Stimulated activated CD8-positive, alpha-beta memory T cell treated with anti-CD3 and anti-CD28 coated beads, Interleukin-2, amount 100 ng/mL, for 48 hours (primary cell): Measurements from ENCODE around the gene WDR12.
A peak's percentile ranks its signal among the peaks of the same experiment; 100 is the strongest.
"Not testable (repeated sequence)": the region's sequence is repeated elsewhere in the genome, so short reads cannot be mapped to it uniquely, and the experiment has no call there.

Experiments
- DNase-seq, 2 donors: peaks; one replicate each; pipeline ENCODE4 v3.0.0-alpha.2; 2020; ENCODE audit warnings: low read depth in 2 of 2

Gene WDR12

DNA sequence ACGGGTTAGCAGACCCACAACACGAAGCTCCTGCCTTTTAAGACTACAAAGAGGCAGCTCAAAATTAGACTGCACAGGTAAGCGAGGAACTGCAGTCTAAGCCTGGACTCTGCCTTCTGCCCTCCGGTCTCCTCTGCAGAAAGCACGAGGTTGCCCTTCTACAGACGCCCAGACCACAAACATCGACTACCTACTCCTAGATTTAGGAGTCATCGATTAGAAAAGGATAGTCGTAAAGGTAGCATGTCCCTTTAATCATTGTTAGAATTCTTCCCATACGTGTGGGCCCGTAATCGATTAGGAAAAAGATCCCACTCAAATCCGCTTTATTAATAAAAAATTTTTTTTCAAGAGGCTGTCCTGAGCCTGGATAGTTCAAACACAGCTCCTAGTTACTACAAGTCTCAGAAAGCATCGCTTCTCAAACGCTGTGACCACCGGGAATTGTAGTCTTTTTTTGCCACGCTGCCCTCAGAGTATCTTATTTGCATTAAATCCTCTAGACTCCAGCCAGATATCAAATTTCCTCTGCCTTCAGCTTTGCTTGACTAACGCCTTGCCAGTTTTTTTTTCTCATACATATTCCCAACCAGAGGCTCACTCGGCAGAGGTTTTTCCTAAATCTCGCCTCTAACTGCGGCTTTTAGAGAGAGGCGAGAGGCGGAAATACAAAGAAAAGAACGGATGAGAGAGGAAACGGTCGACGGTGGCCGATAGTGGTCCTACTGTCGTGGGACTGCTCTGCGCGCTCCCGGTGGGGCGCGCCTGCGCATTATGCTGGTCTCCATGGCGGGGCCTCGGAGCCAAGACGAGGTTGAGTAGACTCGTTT lies at the start of gene WDR12, which contains the start of gene CARF:
Gene WDR12, minus strand, starts transcription at position 162 of the 830 bp plus-strand sequence. CDS start 197 bp downstream, outside the sequence.
Gene CARF, plus strand, starts transcription at position 764 of the 830 bp plus-strand sequence. CDS start 29,628 bp downstream, outside the sequence.
- peak; percentile 85 to 87 for DNase-seq

GRCh38 chr2:202960524-202960923 lies 49.1 kb upstream of the WDR12 start:
- no peak for DNase-seq

GRCh38 chr2:202950592-202950991 lies 39.1 kb upstream of the WDR12 start:
- DNase-seq = no peak

DNA sequence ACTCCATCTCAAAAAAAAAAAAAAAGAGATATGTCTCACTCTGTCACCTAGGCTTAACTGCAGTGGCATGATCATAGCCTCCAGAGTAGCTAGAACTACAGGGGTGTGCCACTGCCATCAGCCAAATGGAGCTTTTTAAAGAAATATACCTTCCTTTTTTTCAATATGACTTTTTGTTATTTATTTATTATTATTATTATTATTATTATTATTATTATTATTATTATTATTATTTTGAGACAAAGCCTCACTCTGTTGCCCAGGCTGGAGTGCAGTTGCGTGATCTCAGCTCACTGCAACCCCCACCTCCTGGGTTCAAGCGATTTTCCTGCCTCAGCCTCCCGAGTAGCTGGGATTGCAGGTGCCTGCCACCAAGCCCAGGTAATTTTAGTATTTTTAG lies 37.9 kb upstream of the WDR12 start:
- not testable (repeated sequence) for DNase-seq

DNA sequence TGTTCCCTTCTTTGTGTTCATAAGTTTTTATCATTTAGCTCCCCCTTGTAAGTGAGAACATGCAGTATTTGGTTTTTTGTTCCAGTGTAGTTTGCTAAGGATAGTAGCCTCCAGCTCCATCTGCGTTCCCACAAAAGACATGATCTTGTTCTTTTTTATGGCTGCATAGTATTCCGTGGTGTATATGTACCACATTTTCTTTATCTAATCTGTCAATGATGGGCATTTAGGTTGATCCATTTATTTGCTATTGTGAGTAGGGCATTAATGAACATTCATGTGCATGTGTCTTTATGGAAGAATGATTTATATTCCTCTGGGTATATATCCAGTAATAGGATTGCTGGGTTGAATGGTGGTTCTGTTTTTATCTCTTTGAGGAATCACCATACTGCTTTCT lies 34.0 kb upstream of the WDR12 start:
- no peak for DNase-seq

DNA sequence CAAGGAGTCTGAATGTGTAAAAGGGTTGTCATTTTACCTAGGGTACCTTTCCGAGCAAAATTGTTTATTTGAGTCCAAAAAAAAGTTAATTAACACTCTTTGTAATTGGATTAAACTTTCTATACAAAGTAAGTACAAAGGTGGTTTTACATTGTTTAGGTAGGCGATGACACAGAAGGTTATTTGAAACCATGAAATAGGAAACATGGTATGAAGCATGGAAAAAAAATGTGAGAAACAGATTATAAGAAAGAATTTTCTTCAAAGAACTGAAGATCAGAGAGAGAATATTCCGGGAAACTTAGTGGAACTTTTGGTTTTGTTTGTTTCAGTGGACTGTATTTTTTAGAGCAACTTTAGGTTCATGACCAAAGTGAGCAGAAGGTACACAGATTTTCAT lies 33.3 kb upstream of the WDR12 start:
- no peak for DNase-seq

DNA sequence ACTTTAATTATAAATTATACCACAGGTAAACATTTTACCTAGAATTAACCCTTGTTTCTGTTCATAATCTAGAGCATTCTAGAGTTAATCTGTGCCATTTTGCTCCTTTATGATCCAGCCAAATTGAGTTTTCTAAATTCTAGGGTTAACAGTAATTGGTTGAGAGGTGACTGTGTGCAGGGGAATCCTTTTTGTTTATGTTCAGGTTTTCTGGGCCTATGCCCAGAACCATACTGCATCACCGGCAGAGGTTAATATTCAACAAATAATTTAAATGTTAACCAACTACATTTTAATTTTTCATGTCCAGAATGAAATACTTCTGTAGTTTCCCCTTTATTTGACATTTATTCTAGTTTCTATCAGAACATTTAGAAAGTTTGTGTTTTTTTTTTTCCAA lies 32.9 kb upstream of the WDR12 start:
- DNase-seq = no peak

DNA sequence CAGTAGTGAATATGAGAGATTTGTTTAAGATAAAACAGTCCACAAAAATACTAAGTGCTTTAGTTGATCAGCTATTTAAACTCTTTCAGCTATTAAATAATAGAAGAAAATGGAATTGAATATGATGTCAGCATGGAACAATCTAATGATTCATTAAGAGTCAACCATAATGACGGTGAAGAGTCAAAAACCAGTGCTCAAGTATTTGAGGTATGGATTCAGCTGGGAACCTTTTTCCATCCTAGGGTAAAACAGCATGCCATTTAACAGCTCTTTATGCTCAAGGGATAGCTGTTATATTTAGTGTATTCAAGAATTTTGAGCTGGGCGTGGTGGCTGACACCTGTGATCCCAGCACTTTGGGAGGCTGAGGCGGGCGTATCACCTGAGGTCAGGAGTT lies 30.3 kb upstream of the WDR12 start:
- DNase-seq = no peak

- DNase-seq = no peak
These were observed 27.5 kb upstream of the WDR12 start for GRCh38 chr2:202938960-202939359.

DNA sequence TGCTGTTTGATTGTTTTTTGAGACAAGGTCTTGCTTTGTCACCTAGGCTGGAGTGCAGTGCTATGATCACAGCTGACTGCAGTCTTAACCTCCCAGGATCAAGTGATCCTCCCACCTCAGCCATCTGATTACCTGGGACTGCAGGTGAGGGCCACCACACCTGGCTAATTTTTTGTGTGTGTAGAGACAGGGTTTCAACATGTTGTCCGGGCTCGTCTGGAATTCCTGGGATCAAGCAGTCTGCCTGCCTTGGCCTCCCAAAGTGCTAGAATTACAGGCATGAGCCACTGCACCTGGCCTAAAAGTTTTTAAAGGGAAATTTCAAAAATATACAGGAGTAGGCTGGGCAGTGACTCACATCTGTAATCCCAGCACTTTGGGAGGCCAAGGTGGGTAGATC lies 23.0 kb upstream of the WDR12 start:
- DNase-seq = no peak

GRCh38 chr2:202933958-202934357 lies 22.5 kb upstream of the WDR12 start:
- DNase-seq = no peak

DNA sequence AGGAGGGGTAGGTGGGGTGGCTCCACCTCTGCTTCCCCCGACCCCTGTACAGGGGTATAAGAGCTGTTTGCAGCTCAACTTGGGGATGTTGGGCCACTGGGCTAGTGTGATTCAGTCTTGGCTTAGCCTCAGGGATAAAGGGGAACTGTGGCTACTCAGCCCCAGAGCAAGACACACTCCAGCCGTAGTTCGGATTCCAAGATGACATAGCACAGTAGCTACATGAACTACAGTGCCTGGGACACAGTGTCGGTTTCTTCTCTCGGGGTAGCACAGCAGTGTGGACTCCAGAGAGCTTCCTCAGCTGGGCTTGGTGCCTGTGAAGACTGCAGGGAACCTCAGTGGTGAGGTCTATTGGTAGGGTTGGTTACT lies 21.7 kb upstream of the WDR12 start:
- no peak for DNase-seq

GRCh38 chr2:202932425-202933138 lies 21.1 kb upstream of the WDR12 start:
- no peak for DNase-seq

DNA sequence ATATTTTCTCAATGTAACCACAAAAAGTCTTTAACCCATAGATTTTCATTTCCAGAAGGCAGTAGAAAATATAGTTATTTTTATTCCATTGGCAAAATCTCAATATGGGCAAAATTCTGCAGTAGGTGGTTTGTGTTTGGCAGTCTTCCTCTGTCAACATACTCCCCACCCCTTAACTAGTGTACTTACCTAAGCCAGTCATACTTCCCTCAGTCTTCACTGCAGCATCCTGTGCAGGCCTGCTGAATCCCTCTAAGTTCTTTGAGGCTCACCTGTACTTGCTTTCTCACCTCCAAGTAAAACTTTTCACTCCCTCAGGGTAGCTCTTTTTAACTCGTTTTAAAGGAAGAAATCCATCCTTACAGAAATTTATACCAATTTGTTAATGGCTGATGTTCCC lies 7.4 kb upstream of the WDR12 start:
- DNase-seq = no peak

GRCh38 chr2:202912342-202913201 lies 1.1 kb upstream of the WDR12 start:
- peak in 1 of 2 donors; percentile 2 for DNase-seq

GRCh38 chr2:202911203-202911511 lies 316 bp downstream of the WDR12 start:
- no peak for DNase-seq

DNA sequence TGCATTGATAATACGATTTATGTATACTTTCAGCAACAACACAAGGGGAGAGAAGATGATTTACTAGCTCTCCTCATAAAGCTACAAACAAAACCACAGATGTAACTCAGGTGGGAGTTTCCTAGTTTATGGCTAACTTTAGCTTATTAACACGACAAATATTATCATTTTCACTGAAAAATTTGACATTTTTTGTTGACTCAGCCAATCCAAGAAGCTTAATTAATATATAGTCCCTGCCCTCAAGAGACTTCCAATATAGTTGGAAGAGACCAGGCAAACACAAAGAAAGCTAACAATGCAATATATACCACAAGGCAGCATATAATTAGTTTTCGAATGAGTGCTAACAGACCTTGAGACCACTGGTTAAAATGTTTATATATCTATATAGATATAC lies 775 bp downstream of the WDR12 start:
- DNase-seq = no peak

DNA sequence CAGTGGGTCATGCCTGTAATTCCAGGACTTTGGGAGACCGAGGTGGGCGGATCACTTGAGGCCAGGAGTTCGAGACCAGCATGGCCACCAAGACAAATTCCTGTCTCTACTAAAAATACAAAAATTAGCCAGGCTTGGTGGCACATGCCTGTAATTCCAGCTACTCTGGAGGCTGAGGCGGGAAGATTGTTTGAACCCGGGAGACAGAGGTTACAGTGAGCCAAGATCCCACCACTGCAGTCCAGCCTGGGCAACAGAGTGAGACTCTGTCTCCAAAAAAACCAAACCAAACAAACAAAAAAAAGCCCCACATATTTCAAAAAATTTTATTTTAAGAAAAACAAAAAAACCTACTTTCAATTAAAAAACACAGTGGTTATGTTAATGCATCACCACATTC lies 1.2 kb downstream of the WDR12 start:
- not testable (repeated sequence) for DNase-seq

DNA sequence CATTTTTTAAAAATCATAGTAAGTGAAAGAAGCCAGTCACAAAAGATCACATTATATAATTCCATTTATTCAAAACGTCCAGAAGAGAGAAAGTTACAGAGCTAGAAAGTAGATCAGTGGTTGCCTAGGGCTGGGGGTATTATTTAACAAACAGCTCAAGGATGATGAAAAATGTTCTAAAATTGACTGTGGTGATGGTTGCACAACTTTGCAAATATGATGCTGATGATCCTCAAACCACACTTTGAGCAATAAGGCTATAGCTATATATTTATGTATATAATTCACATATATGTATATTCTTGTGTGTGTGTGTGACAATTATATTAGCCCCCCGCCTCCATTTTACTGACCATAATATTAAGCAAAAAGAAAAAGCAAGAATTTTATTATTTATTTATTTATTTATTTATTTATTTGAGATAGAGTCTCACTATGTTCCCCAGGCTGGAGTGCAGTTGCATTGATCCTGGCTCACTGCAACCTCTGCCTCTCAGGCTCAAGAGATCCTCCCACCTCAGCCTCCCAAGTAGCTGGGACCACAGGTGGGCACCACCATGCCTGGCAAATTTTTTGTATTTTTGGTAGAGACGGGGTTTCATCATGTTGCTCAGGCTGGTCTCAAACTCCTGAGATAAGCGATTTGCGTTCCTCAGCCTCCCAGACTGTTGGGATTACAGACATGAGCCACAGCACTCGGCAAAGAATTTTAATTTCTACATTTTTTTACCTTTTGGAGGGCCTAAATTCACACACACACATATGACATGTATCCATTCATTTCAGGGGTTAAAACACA lies 1.9 kb downstream of the WDR12 start:
- DNase-seq = no peak

- DNase-seq = no peak
These were observed 3.3 kb downstream of the WDR12 start for GRCh38 chr2:202908186-202908585.

DNA sequence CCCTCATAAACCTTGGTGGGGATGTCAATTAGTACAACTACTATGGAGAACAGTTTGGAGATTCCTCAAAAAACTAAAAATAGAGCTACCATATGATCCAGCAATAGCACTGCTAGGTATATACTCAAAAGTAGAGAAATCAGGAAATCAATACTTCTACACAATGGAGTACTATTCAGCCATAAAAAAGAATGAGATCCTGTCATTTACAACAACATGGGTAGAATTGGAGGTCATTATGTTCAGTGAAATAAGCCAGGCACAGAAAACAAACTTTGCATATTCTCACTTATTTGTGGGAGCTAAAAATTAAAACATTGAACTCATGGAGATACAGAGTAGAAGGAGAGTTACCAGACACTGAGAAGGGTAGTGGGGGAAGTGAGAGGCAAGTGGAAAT lies 6.0 kb downstream of the WDR12 start:
- not testable (repeated sequence) for DNase-seq
